ENCODE data around the gene IFT80. TPM values are rescaled to one million over a fixed set of nuclear protein-coding genes. Genes with fewer than 3 reads are reported as not detected.

The IFT80 gene
- total and polyA plus RNA-seq, 2 experiments from 2014 or later: 14.1 to 33.0 TPM

DNA sequence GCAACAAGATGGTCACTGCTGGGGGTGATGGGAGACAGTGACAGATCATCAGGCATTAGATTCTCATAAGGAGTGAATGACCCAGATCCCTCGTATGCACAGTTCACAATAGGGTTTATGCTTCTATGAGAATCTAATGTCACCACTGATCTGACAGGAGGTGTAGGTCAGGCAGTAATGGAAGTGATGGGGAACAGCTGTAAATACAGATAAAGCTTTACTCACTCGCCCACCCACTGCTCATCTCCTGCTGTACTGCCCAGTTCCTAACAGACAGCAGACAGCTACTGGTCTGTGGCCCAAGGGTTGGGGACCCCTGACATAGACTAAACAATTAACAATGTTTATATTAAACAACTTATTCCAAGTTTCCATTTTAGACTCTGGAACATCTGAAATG, 25.4 kb downstream of the IFT80 start:
- H3K27ac Mint-ChIP-seq: no peak overlapping the region
- H3F3A ChIP-seq (replicated peaks; ENCODE audit: low read depth): no peaks in the 10 kb centered on the region
- peaks cover 7% of the 10 kb centered on the region; the same call in 1 of the 3 replicates for H3K9me3 Mint-ChIP-seq
- no peak for DNase-seq (ENCODE audit: low spot score)
- H2AFZ ChIP-seq: no peak overlapping the region
- 0 out of 2 replicates have a peak, but pooled peaks cover 2% of the 10 kb centered on the region for H3K36me3 ChIP-seq (ENCODE audit: insufficient read depth)
- H3K4me1 ChIP-seq (ENCODE audit: insufficient read depth): no peaks in the 10 kb centered on the region
- H3K27me3 Mint-ChIP-seq (ENCODE audit: insufficient read depth, low read depth, poor library complexity): no peaks in the 10 kb centered on the region
- no peaks in the 10 kb centered on the region for H3K9me2 ChIP-seq (ENCODE audit: insufficient read depth)
- H3K4me1 Mint-ChIP-seq: no peaks in the 10 kb centered on the region
- no peak overlapping the region for H3K4me3 Mint-ChIP-seq
- H3K79me2 ChIP-seq (replicated peaks; ENCODE audit: insufficient read depth): no peaks in the 10 kb centered on the region
- no peak for ATAC-seq
- H3K4me2 ChIP-seq: no peak overlapping the region
- no peaks in the 10 kb centered on the region for H4K20me1 ChIP-seq (replicated peaks; ENCODE audit: insufficient read depth)
- H3K27ac ChIP-seq (ENCODE audit: low read depth): no peak overlapping the region
- no peak for TF ChIP-seq EZH2 (IDR thresholded peaks at IDR 0.05; ENCODE audit: low read depth, unreplicated experiment)
- TF ChIP-seq NANOG (IDR thresholded peaks at IDR 0.05; ENCODE audit: borderline replicate concordance): no peak
- TF ChIP-seq ZNF114 (CRISPR knock-in tag; IDR thresholded peaks at IDR 0.05): no peak
- TF ChIP-seq ETS1 (IDR thresholded peaks at IDR 0.05): no peak
- no peak for TF ChIP-seq JUNB (IDR thresholded peaks at IDR 0.05; ENCODE audit: unreplicated experiment)
- H3K27me3 ChIP-seq (ENCODE audit: insufficient read depth): no peaks in the 10 kb centered on the region
- H3K36me3 Mint-ChIP-seq (ENCODE audit: low read depth): peaks cover 25% of the 10 kb centered on the region
- H3K4me3 ChIP-seq: no peak overlapping the region

- Histone ChIP-seq H3K27me3 (ENCODE audit: insufficient read depth) (no peaks in the 10 kb centered on the region), H3K36me3 (ENCODE audit: insufficient read depth) (0 out of 2 replicates have a peak, but pooled peaks cover 2% of the 10 kb centered on the region), H2AFZ (no peak overlapping the region), H3K4me2 (no peak overlapping the region), H4K20me1 (replicated peaks; ENCODE audit: insufficient read depth) (no peaks in the 10 kb centered on the region), H3K4me3 (no peak overlapping the region), H3K9me2 (ENCODE audit: insufficient read depth) (no peaks in the 10 kb centered on the region), H3K4me1 (ENCODE audit: insufficient read depth) (no peaks in the 10 kb centered on the region), H3K79me2 (replicated peaks; ENCODE audit: insufficient read depth) (no peaks in the 10 kb centered on the region), H3K27ac (ENCODE audit: low read depth) (no peak overlapping the region), H3F3A (replicated peaks; ENCODE audit: low read depth) (no peaks in the 10 kb centered on the region)
- peaks cover 7% of the 10 kb centered on the region; the same call in 1 of the 3 replicates for H3K9me3 Mint-ChIP-seq
- no peak overlapping the region for H3K27ac Mint-ChIP-seq
- no peak overlapping the region for H3K4me3 Mint-ChIP-seq
- peaks cover 25% of the 10 kb centered on the region for H3K36me3 Mint-ChIP-seq (ENCODE audit: low read depth)
- no peaks in the 10 kb centered on the region for H3K4me1 Mint-ChIP-seq
- no peaks in the 10 kb centered on the region for H3K27me3 Mint-ChIP-seq (ENCODE audit: insufficient read depth, low read depth, poor library complexity)
- DNase-seq (ENCODE audit: low spot score) (no peak), ATAC-seq (no peak)
- TF ChIP-seq EZH2phosphoT487 (IDR thresholded peaks at IDR 0.05; ENCODE audit: unreplicated experiment) (no peak), POLR2AphosphoS5 (IDR thresholded peaks at IDR 0.05; ENCODE audit: low read depth) (no peak), STAT1 (IDR thresholded peaks at IDR 0.05; ENCODE audit: unreplicated experiment) (no peak), ETS1 (IDR thresholded peaks at IDR 0.05) (no peak), ZNF114 (CRISPR knock-in tag; IDR thresholded peaks at IDR 0.05) (no peak), JUNB (IDR thresholded peaks at IDR 0.05; ENCODE audit: unreplicated experiment) (no peak), NANOG (IDR thresholded peaks at IDR 0.05; ENCODE audit: borderline replicate concordance) (no peak), CREB1 (CRISPR knock-in tag; IDR thresholded peaks at IDR 0.05; ENCODE audit: low read depth) (no peak), ZNF331 (CRISPR knock-in tag; IDR thresholded peaks at IDR 0.05; ENCODE audit: low read depth) (no peak), CTCF (conservative IDR thresholded peaks at IDR 0.05; ENCODE audit: low read depth in 2 of 2) (no peak), EZH2 (IDR thresholded peaks at IDR 0.05; ENCODE audit: low read depth, unreplicated experiment) (no peak)
- TF ChIP-seq, protein P1, sequence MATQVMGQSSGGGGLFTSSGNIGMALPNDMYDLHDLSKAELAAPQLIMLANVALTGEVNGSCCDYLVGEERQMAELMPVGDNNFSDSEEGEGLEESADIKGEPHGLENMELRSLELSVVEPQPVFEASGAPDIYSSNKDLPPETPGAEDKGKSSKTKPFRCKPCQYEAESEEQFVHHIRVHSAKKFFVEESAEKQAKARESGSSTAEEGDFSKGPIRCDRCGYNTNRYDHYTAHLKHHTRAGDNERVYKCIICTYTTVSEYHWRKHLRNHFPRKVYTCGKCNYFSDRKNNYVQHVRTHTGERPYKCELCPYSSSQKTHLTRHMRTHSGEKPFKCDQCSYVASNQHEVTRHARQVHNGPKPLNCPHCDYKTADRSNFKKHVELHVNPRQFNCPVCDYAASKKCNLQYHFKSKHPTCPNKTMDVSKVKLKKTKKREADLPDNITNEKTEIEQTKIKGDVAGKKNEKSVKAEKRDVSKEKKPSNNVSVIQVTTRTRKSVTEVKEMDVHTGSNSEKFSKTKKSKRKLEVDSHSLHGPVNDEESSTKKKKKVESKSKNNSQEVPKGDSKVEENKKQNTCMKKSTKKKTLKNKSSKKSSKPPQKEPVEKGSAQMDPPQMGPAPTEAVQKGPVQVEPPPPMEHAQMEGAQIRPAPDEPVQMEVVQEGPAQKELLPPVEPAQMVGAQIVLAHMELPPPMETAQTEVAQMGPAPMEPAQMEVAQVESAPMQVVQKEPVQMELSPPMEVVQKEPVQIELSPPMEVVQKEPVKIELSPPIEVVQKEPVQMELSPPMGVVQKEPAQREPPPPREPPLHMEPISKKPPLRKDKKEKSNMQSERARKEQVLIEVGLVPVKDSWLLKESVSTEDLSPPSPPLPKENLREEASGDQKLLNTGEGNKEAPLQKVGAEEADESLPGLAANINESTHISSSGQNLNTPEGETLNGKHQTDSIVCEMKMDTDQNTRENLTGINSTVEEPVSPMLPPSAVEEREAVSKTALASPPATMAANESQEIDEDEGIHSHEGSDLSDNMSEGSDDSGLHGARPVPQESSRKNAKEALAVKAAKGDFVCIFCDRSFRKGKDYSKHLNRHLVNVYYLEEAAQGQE (IDR thresholded peaks at IDR 0.05; ENCODE audit: unreplicated experiment): no peak
Observed at GRCh38 chr3:160372780-160373179, 26.2 kb downstream of the IFT80 start.

Measured in GM23338 (cell line).